AG08396 (cell line): ENCODE data around the gene SYT8.
"Not testable (repeated sequence)": the region's sequence is repeated elsewhere in the genome, so short reads cannot be mapped to it uniquely, and the experiment has no call there.

Experiments used
- DNase-seq: peaks from one replicate; pipeline ENCODE4 v3.0.0; 2012; ENCODE audit warnings: low spot score, mixed read lengths

The SYT8 gene

GRCh38 chr11:1834779-1835670, at the start of gene SYT8:
SYT8 (plus strand) TSS chr11:1834990; CDS start chr11:1835106, 116 bp downstream.
- no peak for DNase-seq

GRCh38 chr11:1785749-1786413, 48.9 kb upstream of the SYT8 start:
- no peak for DNase-seq

GRCh38 chr11:1786466-1786865, 48.3 kb upstream of the SYT8 start:
- DNase-seq: no peak

- DNase-seq: no peak
These were observed 42.9 kb upstream of the SYT8 start for GRCh38 chr11:1791912-1792311.

- DNase-seq: no peak
These were observed 42.3 kb upstream of the SYT8 start for GRCh38 chr11:1792461-1792860.

GRCh38 chr11:1793081-1793480, 41.7 kb upstream of the SYT8 start:
- no peak for DNase-seq

GRCh38 chr11:1796413-1797011, 38.3 kb upstream of the SYT8 start:
- DNase-seq: no peak

GRCh38 chr11:1797391-1798125, 37.2 kb upstream of the SYT8 start:
- DNase-seq: no peak

GRCh38 chr11:1803246-1803645, 31.5 kb upstream of the SYT8 start:
- no peak for DNase-seq

- not testable (repeated sequence) for DNase-seq
These were observed 30.8 kb upstream of the SYT8 start for GRCh38 chr11:1803835-1804519.

- no peak for DNase-seq
These were observed 29.3 kb upstream of the SYT8 start for GRCh38 chr11:1805525-1805924.

- no peak for DNase-seq
These were observed 27.4 kb upstream of the SYT8 start for GRCh38 chr11:1807264-1807995.

GRCh38 chr11:1810761-1811160, 24.0 kb upstream of the SYT8 start:
- DNase-seq: no peak

GRCh38 chr11:1812274-1812673, 22.5 kb upstream of the SYT8 start:
- DNase-seq: no peak

GRCh38 chr11:1812801-1813200, 22.0 kb upstream of the SYT8 start:
- DNase-seq: no peak

- not testable (repeated sequence) for DNase-seq
These were observed 21.4 kb upstream of the SYT8 start for GRCh38 chr11:1813356-1813755.

- no peak for DNase-seq
These were observed 20.1 kb upstream of the SYT8 start for GRCh38 chr11:1814691-1815090.

GRCh38 chr11:1815311-1815710, 19.5 kb upstream of the SYT8 start:
- DNase-seq: no peak

- no peak for DNase-seq
These were observed 19.0 kb upstream of the SYT8 start for GRCh38 chr11:1815751-1816150.

- no peak for DNase-seq
These were observed 17.8 kb upstream of the SYT8 start for GRCh38 chr11:1817000-1817399.

GRCh38 chr11:1817511-1817910, 17.3 kb upstream of the SYT8 start:
- DNase-seq: no peak
